ELF-1 (cell line): ENCODE results near the gene RASAL2.

Source experiments
- DNase-seq: peaks from one replicate; pipeline ENCODE4 v3.0.0-alpha.2; 2016; ENCODE audit warnings: low read depth, low spot score

The RASAL2 gene

GRCh38 chr1:178450871-178451270, 357.0 kb downstream of the RASAL2 start:
- DNase-seq, result no peak

- DNase-seq, result no peak
Observed at GRCh38 chr1:178451529-178451928, 357.6 kb downstream of the RASAL2 start.

GRCh38 chr1:178452013-178452412, 358.1 kb downstream of the RASAL2 start:
- no peak for DNase-seq

GRCh38 chr1:178456472-178456871, 362.6 kb downstream of the RASAL2 start:
- DNase-seq, result no peak

GRCh38 chr1:178457651-178458050, 363.7 kb downstream of the RASAL2 start:
- DNase-seq, result no peak

- DNase-seq, result no peak
Observed at GRCh38 chr1:178458203-178458602, 364.3 kb downstream of the RASAL2 start.

GRCh38 chr1:178461104-178461503, 367.2 kb downstream of the RASAL2 start:
- DNase-seq, result no peak

GRCh38 chr1:178461701-178462100, 367.8 kb downstream of the RASAL2 start:
- DNase-seq, result no peak

GRCh38 chr1:178464141-178464540, 370.2 kb downstream of the RASAL2 start:
- DNase-seq, result no peak

- no peak for DNase-seq
Observed at GRCh38 chr1:178464566-178464965, 370.7 kb downstream of the RASAL2 start.

- no peak for DNase-seq
Observed at GRCh38 chr1:178465011-178465410, 371.1 kb downstream of the RASAL2 start.

GRCh38 chr1:178467837-178468236, 373.9 kb downstream of the RASAL2 start:
- DNase-seq, result no peak

- peak; percentile 49 for DNase-seq
Observed at GRCh38 chr1:178470411-178470960, 376.6 kb downstream of the RASAL2 start.

GRCh38 chr1:178472531-178472930, 378.6 kb downstream of the RASAL2 start:
- no peak for DNase-seq

GRCh38 chr1:178477373-178477772, 383.5 kb downstream of the RASAL2 start:
- DNase-seq, result no peak

GRCh38 chr1:178477841-178478240, 383.9 kb downstream of the RASAL2 start:
- no peak for DNase-seq

GRCh38 chr1:178483251-178483957, 389.5 kb downstream of the RASAL2 start:
- no peak for DNase-seq

- no peak for DNase-seq
Observed at GRCh38 chr1:178484698-178485225, 390.9 kb downstream of the RASAL2 start.

GRCh38 chr1:178485541-178485981, 391.7 kb downstream of the RASAL2 start:
- no peak for DNase-seq

- no peak for DNase-seq
Observed at GRCh38 chr1:178486100-178487069, 392.5 kb downstream of the RASAL2 start.

- DNase-seq, result no peak
Observed at GRCh38 chr1:178487070-178487615, 393.2 kb downstream of the RASAL2 start.

GRCh38 chr1:178488393-178488792, 394.5 kb downstream of the RASAL2 start:
- DNase-seq, result no peak
